ENCODE measurements around the gene DSG1.

DSG1 gene

GRCh38 chr18:31401156-31402025, 83.4 kb downstream of the DSG1 start:
- no peaks in the 10 kb centered on the region for H3K27me3 ChIP-seq
- no peak for TF ChIP-seq Cebpa-rat (IDR thresholded peaks at IDR 0.05)
- no peak overlapping the region for H3K27ac ChIP-seq
- no peak overlapping the region for H3K4me3 ChIP-seq
- no peak overlapping the region for H3K9ac ChIP-seq
- no peaks in the 10 kb centered on the region for H3K36me3 ChIP-seq
- no peak overlapping the region for H3K4me2 ChIP-seq
- H3K9me3 ChIP-seq (replicated peaks in 1 of 11): no peaks in the 10 kb centered on the region
- no peaks in the 10 kb centered on the region for H4K20me1 ChIP-seq
- peaks cover 0 to 6% (median 2%) of the 10 kb centered on the region in 10 experiments; a peak in 3 of 20 replicates for H3K4me1 ChIP-seq

DNA sequence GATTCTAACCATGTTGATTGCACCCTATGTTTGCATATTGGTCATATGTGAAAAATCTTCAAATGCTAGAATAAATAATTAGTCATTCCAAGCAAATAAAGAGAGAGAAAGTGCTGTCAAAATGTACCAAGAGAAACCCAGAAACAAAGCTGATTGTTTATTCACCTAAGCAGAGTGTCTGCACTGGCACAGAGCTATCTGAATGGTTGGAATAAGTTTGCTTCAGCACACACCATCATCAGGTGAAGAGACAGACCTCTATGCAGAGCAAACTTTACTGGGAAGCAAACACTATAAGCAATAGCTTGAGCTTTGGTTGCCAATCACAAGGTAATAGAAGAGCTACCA, 84.0 kb downstream of the DSG1 start:
- Histone ChIP-seq H3K4me2 (no peak overlapping the region), H3K9me3 (replicated peaks in 1 of 11) (no peaks in the 10 kb centered on the region), H3K4me1 (peaks cover 0 to 6% (median 2%) of the 10 kb centered on the region in 10 experiments; a peak in 3 of 20 replicates), H3K36me3 (no peaks in the 10 kb centered on the region), H3K27me3 (no peaks in the 10 kb centered on the region), H4K20me1 (no peaks in the 10 kb centered on the region), H3K4me3 (no peak overlapping the region), H3K9ac (no peak overlapping the region), H3K27ac (no peak overlapping the region)
- no peak for TF ChIP-seq Cebpa-rat (IDR thresholded peaks at IDR 0.05)

GRCh38 chr18:31403409-31403808, 85.4 kb downstream of the DSG1 start:
- Histone ChIP-seq H4K20me1 (no peaks in the 10 kb centered on the region), H3K36me3 (no peaks in the 10 kb centered on the region), H3K4me3 (no peak overlapping the region), H3K27ac (no peak overlapping the region), H3K9me3 (replicated peaks in 1 of 11) (no peaks in the 10 kb centered on the region), H3K27me3 (no peaks in the 10 kb centered on the region), H3K9ac (no peak overlapping the region), H3K4me2 (no peak overlapping the region), H3K4me1 (no peaks in the 10 kb centered on the region)
- TF ChIP-seq Cebpa-rat (IDR thresholded peaks at IDR 0.05): no peak
